GOT3 (cell line): ENCODE data around the gene ALKBH1.
"Not testable (repeated sequence)": the region's sequence is repeated elsewhere in the genome, so short reads cannot be mapped to it uniquely, and the experiment has no call there.

Experiments used
- DNase-seq: peaks from one replicate; lab custom pipeline; 2025; ENCODE audit warnings: mixed read lengths; lab: John Stamatoyannopoulos, UW

The ALKBH1 gene

DNA sequence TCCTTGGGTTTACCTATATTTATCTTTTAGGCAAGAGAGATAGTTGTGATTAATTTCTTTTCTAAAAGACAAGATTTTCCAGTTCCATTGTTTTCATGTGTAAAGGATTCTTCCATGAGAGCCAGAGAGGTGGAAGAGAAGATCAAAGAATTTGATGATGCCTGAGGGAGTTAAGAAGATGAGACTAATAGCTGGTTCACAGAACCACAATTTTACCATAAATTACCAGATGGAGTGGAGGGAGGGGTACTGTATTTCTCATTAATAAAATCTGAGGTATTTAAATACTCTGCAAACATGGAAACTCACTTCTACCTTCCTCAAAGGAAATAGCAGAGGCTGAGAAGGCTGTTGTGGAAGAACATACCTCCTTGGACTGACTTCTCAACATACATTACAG, 34.6 kb downstream of the ALKBH1 start:
- no peak for DNase-seq

GRCh38 chr14:77667331-77667730, 40.5 kb downstream of the ALKBH1 start:
- DNase-seq = no peak

DNA sequence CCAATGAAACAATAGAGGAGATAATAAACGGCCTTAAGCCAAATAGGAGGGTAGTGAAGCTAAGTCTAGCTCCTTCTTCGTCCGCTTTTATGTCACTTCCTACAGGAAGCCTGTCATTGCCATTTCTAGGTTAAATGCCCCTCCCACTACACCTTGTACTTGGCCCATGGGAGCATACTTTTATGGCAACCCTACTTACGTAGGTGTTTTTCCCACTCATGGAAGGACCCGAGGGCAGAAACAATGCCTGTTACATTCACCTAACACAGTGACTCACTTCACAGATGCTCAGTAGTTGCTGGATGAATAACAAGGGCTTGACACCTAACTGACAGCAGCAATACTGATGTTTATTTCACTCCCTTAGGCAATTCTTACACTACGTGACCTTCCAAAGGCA, 44.5 kb downstream of the ALKBH1 start:
- no peak for DNase-seq

- not testable (repeated sequence) for DNase-seq
Observed at GRCh38 chr14:77661562-77661961, 46.3 kb downstream of the ALKBH1 start.

- DNase-seq = no peak
Observed at GRCh38 chr14:77660754-77661153, 47.1 kb downstream of the ALKBH1 start.

DNA sequence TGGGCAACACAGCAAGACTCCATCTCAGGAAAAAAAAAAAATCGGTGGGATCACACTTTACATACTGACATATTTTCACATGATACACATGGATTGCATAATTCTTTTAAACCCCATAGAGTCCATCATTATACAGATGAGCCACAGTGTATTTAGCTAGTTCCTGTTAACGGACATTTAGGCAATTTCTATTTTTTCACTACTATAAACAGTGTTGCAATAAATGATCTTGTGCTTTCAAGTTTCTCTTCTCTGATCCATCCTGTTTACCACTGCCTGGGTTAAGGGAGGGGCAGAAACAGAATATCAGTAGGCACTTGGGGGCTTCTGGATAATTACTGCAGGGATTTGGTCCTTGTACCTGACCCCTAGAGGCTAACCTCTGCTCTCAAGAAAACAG, 48.0 kb downstream of the ALKBH1 start:
- DNase-seq = no peak

DNA sequence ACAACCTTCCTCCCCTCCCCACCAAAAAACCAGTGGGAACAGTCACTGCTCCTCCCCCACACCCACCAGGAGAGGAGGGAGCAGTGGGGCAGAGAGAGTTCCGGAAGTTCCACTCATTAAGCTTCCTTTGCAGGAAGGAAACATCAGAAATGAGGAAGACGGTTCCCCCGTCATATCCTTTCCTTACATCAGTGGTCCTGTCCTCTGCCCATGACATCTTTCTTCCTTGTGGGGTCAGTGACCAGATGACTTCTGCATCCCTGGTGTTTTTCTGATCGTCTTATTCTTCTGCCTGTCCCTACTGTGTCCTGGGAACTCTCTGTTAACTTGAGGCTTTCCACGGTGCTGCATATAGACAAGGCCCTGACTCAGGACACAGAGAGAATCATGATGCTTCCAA, 50.5 kb downstream of the ALKBH1 start:
- DNase-seq = no peak

DNA sequence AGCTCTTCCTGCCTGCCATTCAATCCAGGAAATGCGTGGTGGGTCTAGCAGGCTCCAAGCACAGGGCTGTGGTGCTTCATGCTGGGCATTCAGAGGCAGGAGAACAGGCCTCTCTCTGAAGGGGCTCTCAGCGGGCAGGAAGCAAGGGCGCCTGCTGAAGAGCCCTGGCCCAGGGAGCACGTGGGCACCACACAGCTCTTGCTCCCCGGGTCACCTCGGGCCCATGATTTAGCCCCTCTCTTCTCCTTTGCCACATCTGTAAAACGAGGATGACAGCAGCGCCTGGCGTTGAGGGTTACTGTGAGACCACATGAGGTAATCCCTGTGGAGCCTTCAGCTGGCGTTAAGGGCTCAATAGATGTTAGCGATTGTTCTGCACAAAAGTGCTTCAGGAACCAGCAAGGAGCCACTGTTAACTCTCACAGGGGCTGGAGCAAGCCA, 53.8 kb downstream of the ALKBH1 start:
- no peak for DNase-seq

DNA sequence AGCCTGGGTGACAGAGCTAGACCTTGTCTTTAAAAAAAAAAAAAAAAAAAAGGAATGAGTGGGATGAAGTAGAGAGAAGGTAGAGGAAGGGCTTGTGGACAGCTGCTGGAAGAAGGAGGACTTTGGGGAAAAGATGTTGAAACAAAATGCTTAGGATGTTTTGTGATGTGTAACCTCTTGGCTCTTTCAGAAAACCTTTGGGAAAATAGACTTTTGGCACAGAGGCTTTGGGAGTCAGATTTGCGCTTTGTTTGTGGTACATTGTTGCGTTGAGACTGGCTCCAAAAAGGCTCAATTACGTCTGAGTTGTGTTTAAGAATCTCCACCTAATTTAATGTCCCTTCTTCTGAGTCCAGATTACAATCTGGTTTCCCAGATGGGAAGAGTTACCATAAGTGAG, 58.5 kb downstream of the ALKBH1 start:
- no peak for DNase-seq

- no peak for DNase-seq
Observed at GRCh38 chr14:77648520-77649200, 59.2 kb downstream of the ALKBH1 start.

DNA sequence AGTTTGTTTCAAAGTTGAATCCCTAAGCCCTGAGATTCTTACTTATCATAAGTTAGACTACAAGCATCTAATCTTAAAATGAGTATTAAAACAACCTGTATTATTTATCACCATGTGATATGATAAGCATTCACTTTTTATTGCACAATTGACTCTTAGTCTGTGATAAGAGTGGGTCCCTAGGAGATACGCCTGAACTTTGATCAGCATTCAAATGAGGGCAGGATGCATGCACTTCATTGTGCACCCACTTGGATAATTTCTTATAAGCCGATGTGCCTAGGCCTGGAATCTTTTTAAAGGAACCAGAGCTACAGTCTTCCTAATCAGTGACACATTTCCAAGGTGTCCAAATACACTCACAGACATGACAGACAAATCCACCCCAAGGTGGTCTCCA, 60.0 kb downstream of the ALKBH1 start:
- no peak for DNase-seq

GRCh38 chr14:77646907-77647306, 60.9 kb downstream of the ALKBH1 start:
- no peak for DNase-seq

DNA sequence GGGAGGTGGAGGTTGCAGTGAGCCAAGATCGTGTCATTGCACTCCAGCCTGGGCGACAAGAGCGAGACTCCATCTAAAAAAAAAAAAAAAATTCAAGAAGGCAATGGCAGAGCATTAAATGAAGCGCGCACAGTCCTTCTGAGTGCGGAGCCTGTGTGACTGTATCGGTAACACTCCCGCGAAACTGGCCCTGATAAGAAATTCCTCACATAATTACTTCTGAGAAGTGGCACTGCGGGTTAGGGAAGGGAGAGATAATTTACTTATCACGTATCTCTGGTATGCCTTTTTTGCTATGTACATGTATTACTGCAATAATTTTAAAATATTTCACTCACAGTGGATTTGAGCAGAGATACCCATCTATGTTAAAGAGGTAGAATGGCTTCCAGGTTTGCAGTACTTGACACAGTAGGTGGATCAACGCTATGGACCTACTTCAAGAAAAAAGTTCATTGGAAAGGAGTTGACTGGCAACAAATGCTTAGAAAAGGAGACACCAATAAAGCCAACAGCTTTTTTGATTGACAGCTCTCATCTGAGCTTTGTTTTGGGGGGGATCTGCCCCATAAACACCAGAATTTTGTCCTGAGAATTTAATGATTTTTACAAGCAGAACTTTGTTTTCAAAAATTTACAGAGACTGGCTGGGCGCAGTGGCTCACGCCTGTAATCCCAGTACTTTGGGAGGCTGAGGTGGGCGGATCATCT, 62.1 kb downstream of the ALKBH1 start:
- no peak for DNase-seq

DNA sequence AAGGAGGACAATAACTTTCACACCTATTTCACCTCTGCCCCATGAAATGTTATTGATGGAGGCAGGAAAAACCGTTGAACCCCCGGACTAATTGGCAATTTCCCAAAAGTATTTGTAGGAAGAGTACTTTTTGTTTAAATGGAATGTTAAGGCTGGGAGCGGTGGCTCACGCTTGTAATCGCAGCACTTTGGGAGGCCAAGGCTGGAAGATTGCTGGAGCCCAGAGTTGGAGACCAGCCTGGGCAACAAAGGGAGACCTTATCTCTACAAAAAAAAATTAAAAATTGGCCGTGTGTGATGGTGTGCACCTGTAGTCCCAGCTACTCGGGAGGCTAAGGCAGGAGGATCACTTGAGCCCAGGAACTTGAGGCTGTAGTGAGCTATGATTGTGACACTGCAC, 65.4 kb downstream of the ALKBH1 start:
- no peak for DNase-seq

DNA sequence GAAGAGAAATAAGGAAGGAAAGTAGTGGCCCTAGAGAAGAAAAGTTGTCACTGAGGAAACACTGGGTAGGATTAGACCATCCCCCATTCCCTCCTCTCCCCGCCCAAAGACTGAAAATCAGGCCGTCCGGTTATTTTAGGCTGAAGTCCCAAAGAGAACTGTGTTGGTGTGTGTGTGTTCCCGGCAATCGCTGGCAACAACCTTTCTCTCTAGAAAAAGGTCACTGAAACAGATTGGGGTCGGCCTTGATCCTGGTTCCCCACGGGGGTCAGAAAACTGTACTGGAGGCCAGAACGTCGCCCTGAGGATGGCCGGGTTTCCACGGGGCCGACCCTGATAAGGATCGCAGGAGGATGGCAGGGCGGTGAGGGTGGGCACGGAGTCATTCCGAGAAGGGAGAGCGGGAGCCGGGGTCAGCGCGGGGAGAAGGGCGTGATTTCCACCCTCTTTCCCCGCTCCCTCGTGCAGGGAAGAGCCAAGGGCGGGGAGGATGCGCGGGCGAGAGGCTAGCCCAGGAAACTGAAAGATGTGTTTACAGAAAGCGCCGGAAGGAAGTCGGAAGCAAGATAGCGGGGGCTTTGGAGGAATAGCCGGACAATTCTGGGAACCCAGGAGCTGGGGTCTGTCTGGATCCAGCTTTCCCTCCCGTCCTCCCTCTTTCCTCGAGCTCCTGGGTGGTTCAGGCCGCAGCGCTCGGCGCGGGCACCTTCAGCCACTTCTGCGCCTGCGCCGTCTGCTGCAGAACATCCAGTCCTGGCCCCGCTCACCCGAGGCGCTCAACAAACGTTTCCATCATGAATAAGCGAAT, 66.1 kb downstream of the ALKBH1 start:
- peak; percentile 2 for DNase-seq

DNA sequence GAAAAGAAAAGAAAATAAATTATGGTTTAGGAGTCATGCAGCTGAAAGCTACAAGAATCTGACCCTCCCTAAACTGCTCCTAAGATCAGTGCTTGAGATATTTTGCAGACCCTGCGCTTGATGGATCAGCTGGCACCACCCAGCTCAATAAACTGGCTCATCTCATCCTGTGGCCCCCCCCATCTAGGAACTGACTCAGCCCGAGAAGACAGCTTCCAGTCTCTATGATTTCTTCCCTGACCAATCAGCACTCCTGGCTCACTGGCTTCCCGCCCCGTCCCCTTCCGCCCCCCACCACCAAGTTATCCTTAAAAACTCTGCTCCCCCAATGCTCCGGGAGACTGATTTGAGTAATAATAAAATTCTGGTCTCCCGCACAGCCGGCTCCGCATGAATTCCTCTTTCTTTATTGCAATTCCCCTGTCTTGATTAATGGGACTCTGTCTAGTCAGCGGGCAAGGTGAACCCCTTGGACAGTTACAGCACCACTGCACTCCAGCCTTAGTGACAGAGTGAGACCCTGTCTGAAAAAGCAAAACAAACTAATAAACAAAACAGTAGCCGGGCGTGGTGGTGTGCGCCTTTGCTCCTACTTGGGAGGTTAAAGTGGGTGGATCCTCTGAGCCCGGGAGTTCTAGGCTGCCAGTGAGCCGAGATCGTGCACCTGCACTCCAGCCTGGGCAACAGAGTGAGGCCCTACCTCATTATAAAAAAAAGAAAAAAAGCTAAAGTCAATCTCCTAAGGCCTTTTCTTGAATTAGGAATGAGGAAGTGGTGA, 66.9 kb downstream of the ALKBH1 start:
- no peak for DNase-seq

DNA sequence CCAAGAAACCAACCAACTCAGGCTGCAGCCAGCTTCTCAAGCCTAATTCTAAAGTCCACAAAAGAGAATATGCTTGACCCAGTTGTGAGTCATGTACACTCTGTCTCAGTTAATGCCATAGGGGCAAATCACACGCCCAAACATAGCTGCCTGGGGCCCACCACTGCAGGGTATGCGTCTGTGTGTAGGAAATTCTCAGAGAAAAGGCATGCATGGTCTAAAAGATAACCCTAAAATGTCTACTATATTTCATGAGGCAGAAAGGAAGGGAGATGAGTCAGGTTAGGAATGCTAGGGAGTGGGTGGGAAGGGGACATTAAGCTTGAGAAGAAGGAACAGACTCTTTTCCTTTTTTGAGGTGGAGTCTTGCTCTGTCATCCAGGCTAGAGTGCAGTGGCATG, 69.1 kb downstream of the ALKBH1 start:
- no peak for DNase-seq

- DNase-seq = not testable (repeated sequence)
Observed at GRCh38 chr14:77635869-77636268, 72.0 kb downstream of the ALKBH1 start.

- DNase-seq = not testable (repeated sequence)
Observed at GRCh38 chr14:77635466-77635865, 72.4 kb downstream of the ALKBH1 start.

DNA sequence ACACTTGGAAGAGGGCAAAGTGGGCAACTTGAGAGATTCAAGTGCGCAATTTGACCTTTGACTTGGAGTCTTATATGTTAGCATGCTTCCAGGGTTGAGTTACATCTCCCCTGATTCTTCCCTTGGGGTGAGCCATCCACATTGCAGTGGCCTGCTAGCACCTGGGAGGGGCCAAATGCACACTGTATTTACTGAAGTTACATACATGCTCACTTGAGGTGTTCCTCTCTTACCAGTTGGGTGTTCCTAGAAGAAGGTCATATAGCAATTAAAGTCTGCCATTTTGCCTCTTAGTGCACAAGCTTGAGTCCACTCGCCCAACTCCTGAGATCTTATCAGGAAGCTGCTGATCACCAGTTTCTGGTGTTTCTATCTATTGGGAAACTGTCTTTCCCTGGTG, 77.7 kb downstream of the ALKBH1 start:
- no peak for DNase-seq

GRCh38 chr14:77625360-77625759, 82.5 kb downstream of the ALKBH1 start:
- no peak for DNase-seq

- no peak for DNase-seq
Observed at GRCh38 chr14:77623201-77623600, 84.6 kb downstream of the ALKBH1 start.
